AG04449 (cell line): ENCODE measurements around the gene CATSPERE.
"Not testable (repeated sequence)": the region's sequence is repeated elsewhere in the genome, so short reads cannot be mapped to it uniquely, and the experiment has no call there.

Experiments used
- CTCF ChIA-PET: fragments of 350-600 bp; formaldehyde crosslinking; extraction: SDS; loops from one replicate; lab custom pipeline; 2021; ENCODE audit warnings: antibody characterized with exemption; lab: Yijun Ruan, JAX
- POLR2A ChIA-PET: fragments of 400-600, 350-600 bp; formaldehyde crosslinking; extraction: SDS; loops from one replicate; lab custom pipeline; 2020; ENCODE audit warnings: antibody characterized with exemption, inconsistent platforms; lab: Yijun Ruan, JAX
- DNase-seq: peaks from one replicate; pipeline ENCODE4 v3.0.0-alpha.2; 2010; ENCODE audit warnings: low read depth, low spot score
- H3K4me3 ChIP-seq: 2 replicates; pipeline ENCODE4 v1.5.1; 2011; ENCODE audit warnings: low read depth, mild to moderate bottlenecking, control low read depth, low read length
- CTCF ChIP-seq: IDR thresholded peaks from one replicate; pipeline ENCODE4 v1.5.1; 2011; ENCODE audit warnings: mild to moderate bottlenecking, moderate library complexity, low read length, control low read depth, inconsistent platforms; ENCODE audit not compliant: insufficient read depth; ENCODE audit errors: missing control alignments

The CATSPERE gene

GRCh38 chr1:244466724-244467123, 5.7 kb downstream of the CATSPERE start:
- no peak for TF ChIP-seq CTCF
- ChIA-PET CTCF (no interaction called here), POLR2A (no interaction called here)
- no peak for DNase-seq
- H3K4me3 ChIP-seq: no peak overlapping the region

- ChIA-PET POLR2A (no interaction called here), CTCF (no interaction called here)
- no peak overlapping the region for H3K4me3 ChIP-seq
- no peak for DNase-seq
- no peak for TF ChIP-seq CTCF
Measured at GRCh38 chr1:244473059-244473605, 12.1 kb downstream of the CATSPERE start.

GRCh38 chr1:244484971-244485370, 23.9 kb downstream of the CATSPERE start:
- DNase-seq, CTCF ChIA-PET, H3K4me3 ChIP-seq: not testable (repeated sequence)
- POLR2A ChIA-PET: interaction anchor here (0.6 kb wide), 1 partner anchor 347 kb away, joined by 4 read pairs; no protein-coding TSS in a partner anchor

- H3K4me3 ChIP-seq: no peak overlapping the region
- no peak for TF ChIP-seq CTCF
- ChIA-PET CTCF (no interaction called here), POLR2A (no interaction called here)
- DNase-seq: no peak
Measured at GRCh38 chr1:244494653-244495052, 33.6 kb downstream of the CATSPERE start.

GRCh38 chr1:244496186-244496585, 35.1 kb downstream of the CATSPERE start:
- no peak overlapping the region for H3K4me3 ChIP-seq
- DNase-seq: no peak
- ChIA-PET POLR2A (no interaction called here), CTCF (no interaction called here)
- no peak for TF ChIP-seq CTCF

- POLR2A ChIA-PET: no interaction called here
- CTCF ChIA-PET: no interaction called here
- no peak for TF ChIP-seq CTCF
- H3K4me3 ChIP-seq: no peak overlapping the region
- DNase-seq: no peak
Measured at GRCh38 chr1:244497805-244498204, 36.7 kb downstream of the CATSPERE start.

- CTCF ChIA-PET, POLR2A ChIA-PET, DNase-seq, H3K4me3 ChIP-seq: not testable (repeated sequence)
Measured at GRCh38 chr1:244499484-244499883, 38.4 kb downstream of the CATSPERE start.

- POLR2A ChIA-PET, DNase-seq, CTCF ChIA-PET, H3K4me3 ChIP-seq: not testable (repeated sequence)
Measured at GRCh38 chr1:244500515-244500914, 39.4 kb downstream of the CATSPERE start.
